Upper lobe of left lung (tissue), 4 donors: ENCODE data around the gene SEMA5A.

Source experiments
- EP300 ChIP-seq, 4 donors: sonication (generic); formaldehyde crosslinking; IDR thresholded peaks; one replicate each; pipeline ENCODE4 v1.5.1; 2017; ENCODE audit warnings: antibody characterized with exemption in 4 of 4, control low read depth in 2 of 4
- POLR2A ChIP-seq, 4 donors: fragments of 450-650 bp; IDR thresholded peaks; one replicate each; pipeline ENCODE4 v1.5.1; 2016 to 2017; ENCODE audit warnings: antibody characterized with exemption in 4 of 4, mild to moderate bottlenecking in 2 of 4
- POLR2AphosphoS5 ChIP-seq, 2 donors: sonication (generic); formaldehyde crosslinking; IDR thresholded peaks; one replicate each; pipeline ENCODE4 v1.5.1; 2017; ENCODE audit warnings: antibody characterized with exemption in 2 of 2
- TF ChIP-seq, protein P1 (sequence below), 6 experiments: fragments of 450-650 bp in 4 of 6; fragments of 200-600 bp in 2 of 6; sonication (generic) in 2 of 6; IDR thresholded peaks; one replicate each; pipeline ENCODE4 v1.5.1; 2016 to 2019; ENCODE audit warnings: antibody characterized with exemption in 6 of 6

GRCh38 chr5:9140202-9140601 is 405.7 kb downstream of the SEMA5A start:
- TF ChIP-seq, protein P1, sequence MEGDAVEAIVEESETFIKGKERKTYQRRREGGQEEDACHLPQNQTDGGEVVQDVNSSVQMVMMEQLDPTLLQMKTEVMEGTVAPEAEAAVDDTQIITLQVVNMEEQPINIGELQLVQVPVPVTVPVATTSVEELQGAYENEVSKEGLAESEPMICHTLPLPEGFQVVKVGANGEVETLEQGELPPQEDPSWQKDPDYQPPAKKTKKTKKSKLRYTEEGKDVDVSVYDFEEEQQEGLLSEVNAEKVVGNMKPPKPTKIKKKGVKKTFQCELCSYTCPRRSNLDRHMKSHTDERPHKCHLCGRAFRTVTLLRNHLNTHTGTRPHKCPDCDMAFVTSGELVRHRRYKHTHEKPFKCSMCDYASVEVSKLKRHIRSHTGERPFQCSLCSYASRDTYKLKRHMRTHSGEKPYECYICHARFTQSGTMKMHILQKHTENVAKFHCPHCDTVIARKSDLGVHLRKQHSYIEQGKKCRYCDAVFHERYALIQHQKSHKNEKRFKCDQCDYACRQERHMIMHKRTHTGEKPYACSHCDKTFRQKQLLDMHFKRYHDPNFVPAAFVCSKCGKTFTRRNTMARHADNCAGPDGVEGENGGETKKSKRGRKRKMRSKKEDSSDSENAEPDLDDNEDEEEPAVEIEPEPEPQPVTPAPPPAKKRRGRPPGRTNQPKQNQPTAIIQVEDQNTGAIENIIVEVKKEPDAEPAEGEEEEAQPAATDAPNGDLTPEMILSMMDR (IDR thresholded peaks at IDR 0.05), result no peak
- TF ChIP-seq POLR2A (IDR thresholded peaks at IDR 0.05) (no peak), EP300 (IDR thresholded peaks at IDR 0.05) (no peak), POLR2AphosphoS5 (IDR thresholded peaks at IDR 0.05) (no peak)
